GM10248 (cell line): Measurements from ENCODE around the gene RFPL1.

Experiments used
- CTCF ChIA-PET: fragments of 300-600 bp; sonication (Branson Sonifier 250); formaldehyde crosslinking; extraction: SDS; loops from one replicate; lab custom pipeline; 2021; ENCODE audit warnings: antibody characterized with exemption; lab: Yijun Ruan, JAX
- POLR2A ChIA-PET: fragments of 350-650 bp; sonication (Branson Sonifier 250); formaldehyde crosslinking; extraction: SDS; loops from one replicate; lab custom pipeline; 2020; ENCODE audit warnings: antibody characterized with exemption; lab: Yijun Ruan, JAX
- DNase-seq: peaks from one replicate; pipeline ENCODE4 v3.0.0; 2012; ENCODE audit errors: extremely low spot score
- CTCF ChIP-seq: IDR thresholded peaks from 2 replicates; pipeline ENCODE4 v1.5.1; 2012; ENCODE audit warnings: mild to moderate bottlenecking, low read depth; ENCODE audit errors: extremely low read depth, missing control alignments, control extremely low read depth

The RFPL1 gene

GRCh38 chr22:29459773-29460172 lies 21.4 kb downstream of the RFPL1 start:
- ChIA-PET CTCF (interaction anchor here (1.4 to 2.0 kb wide), 2 partner anchors 9 to 11 kb away, joined by 5 to 7 read pairs; no protein-coding TSS in a partner anchor), POLR2A (no interaction called here)
- no peak for TF ChIP-seq CTCF
- peak; percentile 13 for DNase-seq

GRCh38 chr22:29461263-29461662 lies 22.9 kb downstream of the RFPL1 start:
- no peak for TF ChIP-seq CTCF
- no peak for DNase-seq
- ChIA-PET POLR2A (interaction anchor here (0.7 kb wide), 1 partner anchor 86 kb away, joined by 3 read pairs; no protein-coding TSS in a partner anchor), CTCF (interaction anchor here (1.1 to 2.0 kb wide), 4 partner anchors 8 to 647 kb away, joined by 3 to 7 read pairs (median 4); no protein-coding TSS in a partner anchor)

GRCh38 chr22:29463629-29464028 lies 25.2 kb downstream of the RFPL1 start:
- no peak for TF ChIP-seq CTCF
- ChIA-PET POLR2A (no interaction called here), CTCF (no interaction called here)
- no peak for DNase-seq

- DNase-seq, result no peak
- CTCF ChIA-PET, result no interaction called here
- TF ChIP-seq CTCF, result no peak
- POLR2A ChIA-PET, result no interaction called here
Observed at GRCh38 chr22:29464581-29464980, 26.2 kb downstream of the RFPL1 start.

GRCh38 chr22:29469755-29470154 lies 31.4 kb downstream of the RFPL1 start:
- ChIA-PET POLR2A (no interaction called here), CTCF (interaction anchor here (0.6 to 1.3 kb wide), 2 partner anchors 12 to 54 kb away, joined by 3 to 5 read pairs; no protein-coding TSS in a partner anchor)
- no peak for TF ChIP-seq CTCF
- DNase-seq, result no peak

- peak; percentile 80 for DNase-seq
- POLR2A ChIA-PET, result interaction anchor here (0.5 kb wide), 1 partner anchor 109 kb away, joined by 6 read pairs; no protein-coding TSS in a partner anchor
- TF ChIP-seq CTCF, result peak; percentile 80
- CTCF ChIA-PET, result interaction anchor here (0.9 to 1.8 kb wide), 10 partner anchors 8 to 618 kb away, joined by 3 to 9 read pairs (median 4); no protein-coding TSS in a partner anchor
Observed at GRCh38 chr22:29470159-29470855, 31.9 kb downstream of the RFPL1 start.
